Cardiac fibroblast (primary cell): ENCODE measurements around the gene KRT76.

Experiments used
- DNase-seq, 2 donors: peaks; one replicate each; pipeline versions ENCODE4 v3.0.0 to v3.0.0-alpha.2; 2010; ENCODE audit warnings: low read depth in 2 of 2
- H3K4me3 ChIP-seq, 2 donors: replicated peaks in 1 of 2; 1 replicate in 1 of 2; 2 replicates in 1 of 2; pipeline ENCODE4 v1.5.1; 2011; ENCODE audit warnings: low read depth in 2 of 2, low read length in 2 of 2, mild to moderate bottlenecking in 2 of 2, moderate library complexity in 1 of 2
- TF ChIP-seq, protein P1 (sequence below): IDR thresholded peaks from one replicate; pipeline ENCODE4 v1.5.1; 2011; ENCODE audit warnings: low read depth, mild to moderate bottlenecking, low read length, inconsistent platforms

KRT76 gene

DNA sequence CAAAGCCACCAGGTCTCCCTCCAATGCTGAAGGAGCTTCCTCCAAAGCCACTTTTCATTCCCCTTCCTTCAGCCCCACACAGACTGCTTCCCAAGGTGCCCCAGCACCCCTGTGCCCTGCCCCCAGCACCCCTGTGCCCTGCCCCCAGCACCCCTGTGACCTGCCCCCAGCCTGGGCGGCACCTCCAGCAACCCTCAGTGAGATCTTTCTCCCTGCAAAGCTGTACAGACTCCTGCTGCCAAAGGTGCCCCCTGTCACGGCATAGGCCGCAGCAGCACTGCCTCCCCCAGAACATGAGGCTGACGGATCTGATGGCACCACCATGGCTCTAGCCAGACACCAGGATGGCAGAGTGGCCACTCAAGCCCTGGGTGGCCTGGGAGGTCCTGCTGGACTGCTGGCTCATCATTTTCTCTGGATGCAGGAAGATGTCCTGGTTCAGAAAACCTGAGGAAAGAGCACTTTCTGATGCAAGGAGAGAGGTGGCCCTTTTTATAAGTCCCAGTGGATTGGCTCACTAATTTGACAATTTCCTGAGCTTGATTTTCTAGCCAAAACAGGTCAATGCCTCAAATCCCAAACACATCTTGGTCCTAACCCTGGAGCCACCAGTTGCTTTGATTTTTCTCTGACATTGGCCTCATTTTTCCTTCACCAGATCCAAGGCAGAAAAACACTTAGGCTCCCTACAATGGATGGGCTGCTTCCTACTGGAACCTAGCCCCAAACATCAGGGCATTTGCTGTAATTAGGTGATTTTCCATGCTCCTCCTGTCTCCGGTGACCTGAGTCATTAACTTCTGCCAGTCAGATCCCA, 41.1 kb downstream of the KRT76 start:
- DNase-seq, result no peak
- H3K4me3 ChIP-seq, result no peak overlapping the region
- TF ChIP-seq, protein P1, sequence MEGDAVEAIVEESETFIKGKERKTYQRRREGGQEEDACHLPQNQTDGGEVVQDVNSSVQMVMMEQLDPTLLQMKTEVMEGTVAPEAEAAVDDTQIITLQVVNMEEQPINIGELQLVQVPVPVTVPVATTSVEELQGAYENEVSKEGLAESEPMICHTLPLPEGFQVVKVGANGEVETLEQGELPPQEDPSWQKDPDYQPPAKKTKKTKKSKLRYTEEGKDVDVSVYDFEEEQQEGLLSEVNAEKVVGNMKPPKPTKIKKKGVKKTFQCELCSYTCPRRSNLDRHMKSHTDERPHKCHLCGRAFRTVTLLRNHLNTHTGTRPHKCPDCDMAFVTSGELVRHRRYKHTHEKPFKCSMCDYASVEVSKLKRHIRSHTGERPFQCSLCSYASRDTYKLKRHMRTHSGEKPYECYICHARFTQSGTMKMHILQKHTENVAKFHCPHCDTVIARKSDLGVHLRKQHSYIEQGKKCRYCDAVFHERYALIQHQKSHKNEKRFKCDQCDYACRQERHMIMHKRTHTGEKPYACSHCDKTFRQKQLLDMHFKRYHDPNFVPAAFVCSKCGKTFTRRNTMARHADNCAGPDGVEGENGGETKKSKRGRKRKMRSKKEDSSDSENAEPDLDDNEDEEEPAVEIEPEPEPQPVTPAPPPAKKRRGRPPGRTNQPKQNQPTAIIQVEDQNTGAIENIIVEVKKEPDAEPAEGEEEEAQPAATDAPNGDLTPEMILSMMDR, result no peak

DNA sequence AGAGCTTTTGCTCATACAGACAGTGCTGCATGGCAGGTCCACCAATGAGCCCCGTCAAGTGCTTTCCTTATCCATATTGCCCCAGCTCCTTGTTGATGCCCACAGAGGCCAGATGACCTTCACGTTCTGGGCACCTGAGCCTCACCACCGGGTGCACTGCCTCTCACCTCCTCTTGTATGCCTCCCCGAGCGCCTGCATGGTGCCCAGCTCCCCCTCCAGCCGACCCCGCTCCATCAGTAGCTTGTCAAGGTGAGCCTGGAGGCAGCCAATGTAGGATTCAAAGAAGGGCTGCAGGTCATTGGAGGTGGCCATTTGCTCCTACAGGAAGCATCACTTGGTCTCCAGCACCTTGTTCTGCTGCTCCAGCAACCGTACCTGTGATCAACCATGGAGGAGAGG, 42.0 kb downstream of the KRT76 start:
- TF ChIP-seq, protein P1, result no peak
- H3K4me3 ChIP-seq, result no peak overlapping the region

DNA sequence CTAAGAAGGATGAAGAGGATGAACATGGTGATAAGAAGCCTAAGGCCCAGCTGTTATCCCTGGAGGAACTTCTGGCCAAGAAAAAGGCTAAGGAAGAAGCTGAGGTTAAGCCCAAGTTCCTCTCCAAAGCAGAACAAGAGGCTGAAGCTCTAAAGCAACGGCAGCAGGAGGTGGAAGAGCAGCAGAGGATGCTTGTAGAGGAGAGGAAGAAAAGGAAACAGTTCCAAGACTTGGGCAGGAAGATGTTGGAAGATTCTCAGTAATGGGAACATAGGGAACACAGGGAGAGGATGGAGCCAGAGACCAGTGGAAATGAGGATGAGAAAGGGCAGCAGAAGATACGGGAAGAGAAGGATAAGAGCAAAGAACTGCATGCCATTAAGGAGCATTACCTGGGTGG, 46.4 kb downstream of the KRT76 start:
- no peak for DNase-seq
- H3K4me3 ChIP-seq, result no peak overlapping the region
- TF ChIP-seq, protein P1, result no peak

More for the DNA sequence above, 42.0 kb downstream of the KRT76 start:
- DNase-seq, result no peak

DNA sequence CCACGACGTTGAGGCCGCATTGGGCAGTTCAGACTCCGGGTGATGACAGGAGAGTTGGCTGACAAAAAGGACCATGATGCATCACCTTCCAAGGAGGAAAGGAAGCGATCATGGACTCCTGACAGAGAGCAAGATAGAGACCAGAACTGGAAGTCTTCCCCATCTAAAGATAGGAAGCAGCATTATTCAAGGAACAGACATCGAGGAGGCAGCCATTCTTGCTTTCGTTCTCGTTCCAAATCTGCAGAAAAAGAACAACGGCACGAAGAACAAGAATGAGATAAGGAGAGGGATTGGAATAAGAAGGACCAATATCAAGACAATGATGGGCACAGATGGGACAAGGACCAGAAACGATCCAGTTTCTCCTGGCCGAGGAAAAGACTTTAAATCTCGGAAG, 46.8 kb downstream of the KRT76 start:
- TF ChIP-seq, protein P1, result no peak
- no peak overlapping the region for H3K4me3 ChIP-seq
- DNase-seq, result no peak

DNA sequence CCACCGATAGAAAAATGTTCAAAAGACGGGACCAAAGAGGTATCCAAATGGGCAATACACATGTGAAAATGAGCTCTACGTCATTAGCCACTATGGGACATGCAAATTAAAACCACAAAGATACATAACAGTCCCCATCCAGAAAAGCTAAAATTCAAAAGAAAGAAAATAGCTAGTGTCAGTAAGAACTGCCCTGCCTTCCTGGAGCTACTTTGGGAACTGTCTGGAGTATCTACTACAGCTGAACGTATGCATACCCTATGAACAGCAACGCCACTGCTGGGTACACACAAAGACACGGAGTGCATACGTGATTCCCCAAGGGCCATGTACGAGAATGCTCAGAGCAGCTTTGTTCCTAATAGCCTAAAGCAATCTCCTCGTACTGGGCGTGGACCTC, 48.0 kb downstream of the KRT76 start:
- no peak for DNase-seq
- TF ChIP-seq, protein P1, result no peak
- no peak overlapping the region for H3K4me3 ChIP-seq

DNA sequence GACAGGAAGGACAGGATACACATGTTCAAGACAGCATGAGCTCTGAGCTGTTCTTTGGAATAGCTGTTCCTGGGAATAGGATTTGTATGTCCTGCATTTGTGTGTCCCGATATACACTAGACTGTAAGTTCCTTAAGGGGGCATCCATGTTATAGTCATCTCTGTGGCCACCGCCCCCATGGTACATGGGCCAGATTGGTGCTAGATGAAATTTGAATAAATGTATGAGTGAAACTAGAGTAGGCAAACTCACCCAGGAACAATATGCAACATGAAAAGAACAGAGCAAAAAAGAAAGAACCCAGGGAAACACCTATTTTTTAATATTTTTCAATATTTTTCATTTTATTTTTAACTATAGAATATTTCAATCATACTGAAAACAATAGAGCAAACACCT, 48.8 kb downstream of the KRT76 start:
- H3K4me3 ChIP-seq, result no peak overlapping the region
- TF ChIP-seq, protein P1, result no peak
- no peak for DNase-seq

DNA sequence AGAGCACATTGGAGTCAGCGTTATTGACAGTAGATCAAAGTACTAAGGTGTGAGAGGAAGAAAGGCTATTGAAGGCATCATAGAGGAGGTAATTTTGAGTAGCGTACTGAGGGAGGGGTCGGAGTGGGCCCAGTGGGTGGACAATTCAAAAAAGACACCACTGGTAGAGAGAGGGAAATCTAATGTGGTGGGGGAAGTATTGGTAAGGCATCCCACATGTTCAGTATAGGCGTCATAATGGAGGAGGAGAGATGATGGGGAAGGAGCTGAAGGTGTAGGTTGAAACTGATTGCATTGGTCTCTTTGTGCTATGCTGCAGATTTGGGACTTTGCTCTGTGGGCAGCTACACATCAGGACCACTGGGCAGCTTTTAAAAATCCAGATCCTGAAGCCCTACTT, 50.1 kb downstream of the KRT76 start:
- TF ChIP-seq, protein P1, result no peak
- no peak for DNase-seq
- no peak overlapping the region for H3K4me3 ChIP-seq
